GM10266 (cell line): ENCODE results near the gene AFF1.
"Not testable (repeated sequence)": the region's sequence is repeated elsewhere in the genome, so short reads cannot be mapped to it uniquely, and the experiment has no call there.

Experiments used
- DNase-seq: peaks from one replicate; pipeline ENCODE4 v3.0.0; 2012; ENCODE audit errors: extremely low spot score
- CTCF ChIP-seq: IDR thresholded peaks from 2 replicates; pipeline ENCODE4 v1.5.1; 2012; ENCODE audit warnings: mild to moderate bottlenecking, low read depth; ENCODE audit not compliant: control insufficient read depth, insufficient read depth; ENCODE audit errors: missing control alignments

AFF1 gene

DNA sequence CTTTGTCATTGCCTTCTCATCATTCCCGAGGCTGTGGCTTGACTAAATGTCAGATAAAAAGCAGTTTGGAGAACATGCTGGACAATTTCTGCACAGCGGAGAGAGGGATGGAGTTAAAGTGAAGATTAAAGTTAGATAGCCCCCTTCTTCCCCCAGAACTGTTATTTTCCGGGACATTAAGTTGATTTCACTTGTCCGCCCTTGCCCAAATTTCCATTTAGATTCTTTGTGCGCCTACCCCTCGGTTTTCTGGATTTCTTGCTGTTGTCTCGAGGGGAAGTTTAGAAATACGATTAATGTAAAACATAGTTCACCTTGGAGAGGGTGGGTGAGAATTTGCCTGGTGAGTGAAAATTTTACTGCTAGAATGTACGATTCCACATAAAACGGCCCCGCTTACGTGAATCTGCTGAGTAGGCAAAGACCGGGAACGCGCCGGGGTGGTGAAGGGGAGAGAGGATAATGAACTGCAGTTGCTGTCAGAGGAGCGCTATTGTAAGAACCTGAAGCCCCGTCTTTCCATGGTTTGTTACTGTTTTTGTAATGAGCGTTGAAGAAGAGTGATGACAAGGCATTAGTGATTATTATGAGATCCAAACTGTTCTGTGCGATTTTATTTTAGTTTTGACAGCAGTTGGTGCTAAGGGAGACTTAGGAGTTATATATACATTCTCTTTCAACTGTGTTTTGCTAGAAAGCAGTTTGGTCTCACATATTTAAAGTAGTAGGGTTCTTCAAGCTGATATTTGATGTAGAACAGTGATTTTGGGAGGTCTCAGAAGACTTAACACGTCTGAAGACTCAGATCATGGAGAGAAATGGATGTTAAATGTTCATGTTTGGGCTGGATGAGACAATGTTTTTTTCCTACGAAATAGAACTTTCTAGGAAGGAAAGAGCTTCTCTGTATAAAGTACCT, 73.0 kb downstream of the AFF1 start:
- TF ChIP-seq CTCF: no peak
- DNase-seq: no peak

DNA sequence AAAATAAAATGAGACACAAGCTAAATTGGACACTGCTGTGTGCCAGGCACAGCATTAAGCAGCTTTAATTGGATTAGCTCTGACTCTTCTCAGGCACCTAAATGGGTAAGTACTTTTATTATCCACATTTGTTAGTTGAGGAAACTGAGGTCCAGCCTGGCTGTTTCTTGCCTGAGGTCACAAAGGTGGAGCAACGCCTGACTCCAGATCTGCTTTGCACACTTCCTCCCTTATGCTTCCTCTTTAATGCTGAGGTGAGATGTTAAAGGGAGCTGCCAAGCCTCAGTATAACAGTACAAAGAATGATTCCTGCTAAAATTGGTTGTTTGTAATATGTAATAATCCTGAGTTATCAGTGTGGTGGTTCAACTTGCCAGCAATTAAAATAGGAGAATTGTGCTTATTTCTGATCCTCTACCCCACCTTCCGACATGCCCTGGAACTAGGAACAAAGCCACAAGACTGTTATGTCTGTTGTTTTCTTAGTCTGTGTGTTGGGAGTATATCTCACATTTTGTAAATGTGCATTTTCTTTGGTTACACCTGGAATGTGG, 74.4 kb downstream of the AFF1 start:
- TF ChIP-seq CTCF: no peak
- no peak for DNase-seq

GRCh38 chr4:87010192-87010591, 75.4 kb downstream of the AFF1 start:
- DNase-seq: no peak
- no peak for TF ChIP-seq CTCF

GRCh38 chr4:87011340-87012034, 76.7 kb downstream of the AFF1 start:
- DNase-seq: no peak
- TF ChIP-seq CTCF: no peak

DNA sequence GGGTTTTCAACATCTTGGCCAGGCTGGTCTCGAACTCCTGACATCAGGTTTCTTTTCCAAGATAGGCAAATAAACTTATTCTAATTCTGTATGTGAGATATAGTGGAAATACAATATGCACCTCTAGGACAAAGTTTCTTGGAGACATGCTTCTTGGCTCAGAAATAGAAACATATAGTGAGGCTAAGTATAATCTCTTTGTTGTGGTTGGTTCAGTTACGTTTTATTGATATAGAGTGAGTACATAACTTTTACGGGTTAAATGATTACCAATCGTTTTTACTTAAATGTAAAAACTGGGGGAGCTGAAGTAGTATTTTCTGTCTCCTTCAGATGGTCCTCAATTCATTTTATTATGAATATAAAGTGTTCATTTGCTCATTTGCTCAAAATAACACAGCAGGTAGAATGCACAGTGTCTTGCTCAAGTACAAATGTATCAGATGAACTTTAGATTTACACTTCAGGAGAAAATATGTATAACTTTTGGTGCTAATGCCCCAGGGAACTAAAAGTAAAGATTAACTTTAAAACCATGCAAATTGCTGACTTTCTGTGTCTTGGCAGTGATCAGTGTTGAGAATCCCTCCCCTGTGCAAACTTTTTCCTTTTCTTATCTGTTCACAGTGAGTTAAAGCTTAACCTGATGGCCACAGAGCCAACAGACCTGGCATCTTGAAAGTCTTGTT, 77.6 kb downstream of the AFF1 start:
- DNase-seq: no peak
- TF ChIP-seq CTCF: no peak

DNA sequence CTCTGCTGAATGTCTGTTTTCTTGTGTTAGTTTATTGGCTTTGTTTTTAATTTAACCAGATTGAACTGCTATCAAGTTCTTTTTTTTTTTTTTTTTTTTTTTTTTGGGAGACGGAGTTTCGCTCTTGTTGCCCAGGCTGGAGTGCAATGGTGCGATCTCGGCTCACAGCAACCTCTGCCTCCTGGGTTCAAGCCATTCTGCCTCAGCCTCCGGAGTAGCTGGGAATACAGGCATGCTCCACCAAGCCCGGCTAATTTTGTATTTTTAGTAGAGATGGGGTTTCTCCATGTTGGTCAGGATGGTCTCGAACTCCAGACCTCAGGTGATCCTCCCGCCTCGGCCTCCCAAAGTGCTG, 78.1 kb downstream of the AFF1 start:
- not testable (repeated sequence) for DNase-seq

GRCh38 chr4:87014284-87014782, 79.5 kb downstream of the AFF1 start:
- no peak for TF ChIP-seq CTCF
- no peak for DNase-seq
